Neural cell (in vitro differentiated cells): ENCODE results near the gene MVD.

Experiments used
- CTCF ChIP-seq: fragments of 450-650 bp; IDR thresholded peaks from 2 replicates; pipeline ENCODE4 v1.5.1; 2014; ENCODE audit warnings: antibody characterized with exemption, mild to moderate bottlenecking, moderate library complexity; ENCODE audit not compliant: poor library complexity, severe bottlenecking
- EP300 ChIP-seq: fragments of 450-650 bp; conservative IDR thresholded peaks from 2 replicates; pipeline ENCODE4 v1.6.1; 2014; ENCODE audit warnings: antibody characterized with exemption, mild to moderate bottlenecking, moderate library complexity; ENCODE audit not compliant: poor library complexity, severe bottlenecking
- EZH2 ChIP-seq: fragments of 200-600, 300-800 bp; shearing (Covaris generic), sonication (generic); IDR thresholded peaks from 2 replicates; pipeline ENCODE4 v1.6.1; 2014; ENCODE audit warnings: antibody characterized with exemption, low read length, borderline replicate concordance, mild to moderate bottlenecking; ENCODE audit not compliant: insufficient read depth, poor library complexity, severe bottlenecking
- MXI1 ChIP-seq: fragments of 450-650 bp; conservative IDR thresholded peaks from 2 replicates; pipeline ENCODE4 v1.6.1; 2014; ENCODE audit warnings: antibody characterized with exemption, mild to moderate bottlenecking; ENCODE audit not compliant: poor library complexity, severe bottlenecking
- POLR2AphosphoS5 ChIP-seq: IDR thresholded peaks from 2 replicates; pipeline ENCODE4 v1.6.1; 2012
- RAD21 ChIP-seq: fragments of 450-650 bp; conservative IDR thresholded peaks from 2 replicates; pipeline ENCODE4 v1.6.1; 2014; ENCODE audit warnings: antibody characterized with exemption, mild to moderate bottlenecking, moderate library complexity
- REST ChIP-seq: IDR thresholded peaks from 2 replicates; pipeline ENCODE4 v1.6.1; 2012; ENCODE audit warnings: borderline replicate concordance
- TAF1 ChIP-seq: IDR thresholded peaks from 2 replicates; pipeline ENCODE4 v1.6.1; 2012; ENCODE audit warnings: low read depth

- TF ChIP-seq POLR2AphosphoS5 (no peak), CTCF (no peak), EZH2 (no peak), RAD21 (no peak), MXI1 (no peak), TAF1 (no peak), REST (no peak), EP300 (no peak)
Measured at GRCh38 chr16:88697831-88698615, 35.1 kb upstream of the MVD start.
